CD4-positive, alpha-beta T cell (primary cell): Measurements from ENCODE around the gene SIDT1. TPM values are rescaled to one million over a fixed set of nuclear protein-coding genes. Genes with fewer than 3 reads are reported as not detected.

Experiments used
- ATAC-seq: fragments of 200-7000 bp; cut with Tn5 transposase; one replicate; pipeline ENCODE4 v1.10.0; 2022; ENCODE audit warnings: mild to moderate bottlenecking; ENCODE audit not compliant: poor library complexity
- CTCF ChIA-PET: fragments of 350-600 bp; sonication (Branson Sonifier 250); formaldehyde crosslinking; loops from one replicate; lab custom pipeline; 2021; ENCODE audit warnings: antibody characterized with exemption, inconsistent platforms; lab: Charles Lee
- POLR2A ChIA-PET: fragments of 350-600 bp; sonication (Branson Sonifier 250); formaldehyde crosslinking; loops from one replicate; lab custom pipeline; 2021; ENCODE audit warnings: antibody characterized with exemption, inconsistent platforms; lab: Charles Lee
- DNase-seq, 14 experiments: peaks; one replicate each; pipeline ENCODE4 v3.0.0-alpha.2; 2013 to 2020; ENCODE audit warnings: mixed read lengths in 2 of 14
- H3K27ac ChIP-seq, 2 donors: one replicate each; pipeline versions ENCODE4 v1.5.1 to v1.7.0; 2013; ENCODE audit warnings: low read length in 2 of 2, low read depth in 1 of 2, mild to moderate bottlenecking in 1 of 2
- H3K27me3 ChIP-seq, 2 experiments: 1 replicate in 1 of 2; 2 replicates in 1 of 2; pipeline versions ENCODE4 v1.6.1 to v1.7.0; 2013; ENCODE audit warnings: low read length in 2 of 2, control low read depth in 1 of 2, mild to moderate bottlenecking in 1 of 2, moderate library complexity in 1 of 2; ENCODE audit not compliant: insufficient read depth in 2 of 2, control insufficient read depth in 1 of 2
- H3K36me3 ChIP-seq: one replicate; pipeline ENCODE4 v1.6.1; 2013; ENCODE audit warnings: low read length, control low read depth; ENCODE audit not compliant: insufficient read depth
- H3K4me1 ChIP-seq: one replicate; pipeline ENCODE4 v1.6.1; 2013; ENCODE audit warnings: low read length, control low read depth; ENCODE audit not compliant: insufficient read depth
- H3K4me3 ChIP-seq: one replicate; pipeline ENCODE4 v1.5.1; 2013; ENCODE audit warnings: mild to moderate bottlenecking, low read length, moderate library complexity
- H3K9me3 ChIP-seq, 2 experiments: 1 replicate in 1 of 2; 2 replicates in 1 of 2; pipeline versions ENCODE4 v1.6.1 to v1.7.0; 2013; ENCODE audit warnings: low read length in 2 of 2, mild to moderate bottlenecking in 2 of 2, control low read depth in 1 of 2, moderate library complexity in 1 of 2; ENCODE audit not compliant: control insufficient read depth in 1 of 2, insufficient read depth in 1 of 2
- H3K27ac Mint-ChIP-seq: one replicate; pipeline ENCODE4 v1.8.0; 2020; ENCODE audit warnings: mixed read lengths
- H3K27me3 Mint-ChIP-seq: one replicate; pipeline ENCODE4 v1.8.0; 2021; ENCODE audit warnings: mixed read lengths
- H3K36me3 Mint-ChIP-seq: one replicate; pipeline ENCODE4 v1.8.0; 2021; ENCODE audit warnings: low read depth, mixed read lengths
- H3K4me1 Mint-ChIP-seq: one replicate; pipeline ENCODE4 v1.8.0; 2021; ENCODE audit warnings: low read depth, mixed read lengths
- H3K4me3 Mint-ChIP-seq: one replicate; pipeline ENCODE4 v1.8.0; 2020; ENCODE audit warnings: mild to moderate bottlenecking, mixed read lengths
- H3K9me3 Mint-ChIP-seq: one replicate; pipeline ENCODE4 v1.8.0; 2020; ENCODE audit warnings: mixed read lengths
- CTCF ChIP-seq: fragments of 200-600 bp; IDR thresholded peaks from one replicate; pipeline ENCODE4 v1.8.0; 2022; ENCODE audit warnings: antibody characterized with exemption, mild to moderate bottlenecking
- intact Hi-C, 2 experiments: fragments of 100-400 bp; cut with DNase I in 1 of 2; cut with micrococcal nuclease in 1 of 2; formaldehyde crosslinking; loops; one replicate each; pipeline versions ENCODE4 v1.15.1 to v1.9.0; 2023 to 2025; cut with DNase I, micrococcal nuclease
- total RNA-seq, 174 experiments: library from RNA in 2 of 174; stranded (reverse) in 2 of 174; gene quantifications; one replicate each; pipeline ENCODE4 v1.2.3 and lab custom pipeline; 2021 to 2026

SIDT1 gene
- total RNA-seq, 2 experiments from 2014 or later = 28.8 to 37.3 TPM

GRCh38 chr3:113559009-113559408 lies 26.7 kb downstream of the SIDT1 start:
- Histone ChIP-seq H3K36me3 (peaks cover 5% of the 10 kb centered on the region), H3K4me3 (no peak overlapping the region), H3K27ac (no peak overlapping the region), H3K9me3 (no peaks in the 10 kb centered on the region), H3K4me1 (peaks cover 24% of the 10 kb centered on the region), H3K27me3 (no peaks in the 10 kb centered on the region)
- no peak for TF ChIP-seq CTCF
- H3K27me3 Mint-ChIP-seq = no peaks in the 10 kb centered on the region
- ChIA-PET POLR2A (no interaction called here), CTCF (no interaction called here)
- no peaks in the 10 kb centered on the region for H3K9me3 Mint-ChIP-seq
- peaks cover 25% of the 10 kb centered on the region for H3K36me3 Mint-ChIP-seq
- DNase-seq (no peak), ATAC-seq (no peak)
- H3K4me3 Mint-ChIP-seq = no peak overlapping the region
- intact Hi-C loops = no loop called here
- no peak overlapping the region for H3K27ac Mint-ChIP-seq
- H3K4me1 Mint-ChIP-seq = peaks cover 65% of the 10 kb centered on the region

GRCh38 chr3:113560271-113560670 lies 27.9 kb downstream of the SIDT1 start:
- Mint-ChIP-seq H3K36me3 (peaks cover 26% of the 10 kb centered on the region), H3K4me1 (peaks cover 72% of the 10 kb centered on the region), H3K9me3 (no peaks in the 10 kb centered on the region), H3K27ac (peak overlapping the region; percentile 83), H3K4me3 (no peak overlapping the region), H3K27me3 (no peaks in the 10 kb centered on the region)
- Histone ChIP-seq H3K27ac (no peak overlapping the region), H3K9me3 (no peaks in the 10 kb centered on the region), H3K36me3 (peaks cover 11% of the 10 kb centered on the region), H3K4me1 (peaks cover 24% of the 10 kb centered on the region), H3K27me3 (no peaks in the 10 kb centered on the region), H3K4me3 (no peak overlapping the region)
- TF ChIP-seq CTCF = no peak
- DNase-seq (no peak), ATAC-seq (no peak)
- ChIA-PET POLR2A (interaction anchor here (1.1 to 2.8 kb wide), 4 partner anchors 26 to 185 kb away, joined by 3 to 23 read pairs (median 10); partner anchors contain the start of gene SPICE1), CTCF (interaction anchor here (0.9 kb wide), 2 partner anchors 18 to 48 kb away, joined by 3 to 4 read pairs; no protein-coding TSS in a partner anchor)
- intact Hi-C loops = no loop called here

- CTCF ChIA-PET = interaction anchor here (0.9 to 1.0 kb wide), 3 partner anchors 17 to 49 kb away, joined by 3 to 4 read pairs (median 3); partner anchors contain the start of gene SPICE1
- intact Hi-C loops = no loop called here
- Mint-ChIP-seq H3K27ac (peak overlapping the region; percentile 83), H3K9me3 (no peaks in the 10 kb centered on the region), H3K36me3 (peaks cover 33% of the 10 kb centered on the region), H3K4me1 (peaks cover 72% of the 10 kb centered on the region), H3K27me3 (no peaks in the 10 kb centered on the region), H3K4me3 (peak overlapping the region; percentile 36)
- H3K4me1 ChIP-seq = peaks cover 24% of the 10 kb centered on the region
- H3K4me3 ChIP-seq = no peak overlapping the region
- no peaks in the 10 kb centered on the region for H3K27me3 ChIP-seq
- peaks cover 15% of the 10 kb centered on the region for H3K36me3 ChIP-seq
- DNase-seq (peak in 3 of 14 experiments; percentile 51 to 69 (median 58)), ATAC-seq (peak; percentile 57)
- H3K9me3 ChIP-seq = no peaks in the 10 kb centered on the region
- POLR2A ChIA-PET = interaction anchor here (0.7 to 2.8 kb wide), 5 partner anchors 27 to 184 kb away, joined by 3 to 23 read pairs (median 6); partner anchors contain the start of genes SIDT1 and SPICE1
- no peak for TF ChIP-seq CTCF
- H3K27ac ChIP-seq = peak overlapping the region in 1 of 2 donors; percentile 14
These were observed 28.7 kb downstream of the SIDT1 start for GRCh38 chr3:113560831-113561623.
